Stimulated activated CD8-positive, alpha-beta memory T cell treated with anti-CD3 and anti-CD28 coated beads, Interleukin-2, amount 100 ng/mL, for 48 hours (primary cell): ENCODE measurements around the gene CHD1.

Source experiments
- DNase-seq, 2 donors: peaks; one replicate each; pipeline ENCODE4 v3.0.0-alpha.2; 2020; ENCODE audit warnings: low read depth in 2 of 2

Gene CHD1

DNA sequence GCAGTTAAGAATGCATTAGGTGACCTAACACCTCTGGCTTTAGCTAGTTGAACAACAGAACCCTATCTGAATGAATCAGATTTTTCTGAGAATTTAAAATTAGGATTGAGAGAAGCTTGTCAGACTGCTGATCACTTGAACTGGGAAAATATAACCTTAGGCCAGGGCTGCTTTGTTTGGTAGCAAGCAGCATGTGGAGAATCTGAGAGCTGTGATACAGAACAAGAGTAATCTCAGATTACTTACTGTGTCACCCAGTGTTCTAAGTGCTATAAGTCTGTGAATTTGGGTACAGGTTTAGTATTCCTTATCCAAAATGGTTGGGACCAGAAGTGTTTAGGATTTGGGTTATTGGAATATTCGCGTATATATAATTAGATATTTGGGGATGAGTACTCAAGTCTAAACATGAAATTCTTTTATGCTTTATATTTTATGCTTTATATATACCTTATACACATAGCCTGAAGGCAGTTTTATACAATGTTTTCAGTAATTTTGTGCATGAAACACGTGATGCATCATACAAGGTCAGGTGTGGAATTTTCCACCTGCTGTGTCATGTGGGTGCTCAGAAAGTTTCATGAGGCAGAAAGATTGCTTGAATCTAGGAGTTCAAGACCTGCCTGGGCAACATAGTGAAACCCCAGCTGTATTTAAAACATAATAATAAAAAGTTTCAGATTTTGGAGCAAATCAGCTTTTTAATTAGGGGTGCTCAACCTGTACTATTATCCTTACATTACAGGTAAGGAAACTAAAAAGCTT, 8.3 kb upstream of the CHD1 start:
- no peak for DNase-seq

DNA sequence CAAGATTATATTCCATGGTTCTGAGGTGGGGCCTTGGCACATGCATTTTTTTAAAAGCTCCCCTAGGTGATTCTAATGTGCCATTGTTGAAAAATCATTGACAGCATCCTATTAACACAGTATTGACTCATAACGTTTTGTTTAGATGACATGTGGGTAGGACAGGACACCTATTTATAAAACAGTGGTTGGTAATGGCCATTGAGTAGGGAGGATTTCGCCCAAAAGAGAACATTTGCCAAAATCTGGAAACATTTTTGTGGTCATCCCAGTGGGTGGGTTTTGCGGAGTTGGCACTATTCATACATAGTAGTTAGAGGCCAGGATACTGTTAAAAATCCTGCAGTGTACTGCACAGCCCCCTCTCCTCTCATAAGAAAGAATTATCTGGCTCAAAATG, 6.4 kb upstream of the CHD1 start:
- no peak for DNase-seq

DNA sequence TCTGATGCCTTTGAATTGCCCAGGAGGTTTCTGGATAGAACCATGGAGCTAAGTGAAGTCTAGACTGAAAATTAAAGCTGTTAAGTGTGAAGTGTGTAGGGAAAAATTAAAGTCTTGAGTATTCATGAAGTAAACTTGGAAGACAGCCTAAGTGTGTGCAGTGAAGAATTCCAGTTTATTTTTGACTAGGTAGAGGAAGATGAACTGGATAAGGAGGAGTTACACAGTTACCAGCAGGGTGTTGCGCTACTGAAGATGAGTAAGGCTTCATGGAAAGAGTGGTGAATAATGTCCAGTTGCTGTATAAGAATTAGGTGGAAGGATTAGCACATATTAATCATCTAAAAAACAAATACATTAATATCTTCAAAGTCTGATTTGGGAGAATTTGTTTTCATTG, 5.7 kb upstream of the CHD1 start:
- DNase-seq, result no peak

DNA sequence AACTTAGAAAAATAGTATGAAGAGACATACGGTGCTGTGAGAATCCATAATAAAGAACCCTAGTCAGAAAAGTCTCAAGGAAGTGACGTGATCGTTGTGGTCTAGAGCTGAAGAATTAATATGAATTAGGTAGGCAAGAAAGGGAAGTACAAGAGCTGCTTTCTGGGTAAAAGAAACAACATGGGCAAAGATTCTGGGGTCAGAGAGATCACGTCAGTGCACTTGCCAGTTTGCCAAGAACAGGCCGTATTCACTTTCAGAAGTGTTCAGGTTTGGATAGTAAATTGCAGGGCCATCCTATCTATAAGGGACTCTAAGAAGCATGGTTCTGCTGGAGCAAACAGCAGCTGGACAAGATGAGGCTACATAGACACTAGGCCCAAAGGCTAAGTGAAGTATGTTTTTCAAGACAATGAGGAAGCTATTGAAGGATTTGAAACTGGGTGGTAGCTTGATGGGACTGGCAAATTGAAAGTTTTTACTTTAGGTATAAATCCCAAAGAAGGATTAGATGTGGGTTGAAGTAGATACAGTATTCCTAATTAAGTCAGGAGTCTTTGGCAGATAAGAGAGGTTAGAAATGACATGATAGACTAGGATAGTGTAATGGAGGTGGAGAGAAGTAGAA, 4.8 kb upstream of the CHD1 start:
- DNase-seq, result no peak

DNA sequence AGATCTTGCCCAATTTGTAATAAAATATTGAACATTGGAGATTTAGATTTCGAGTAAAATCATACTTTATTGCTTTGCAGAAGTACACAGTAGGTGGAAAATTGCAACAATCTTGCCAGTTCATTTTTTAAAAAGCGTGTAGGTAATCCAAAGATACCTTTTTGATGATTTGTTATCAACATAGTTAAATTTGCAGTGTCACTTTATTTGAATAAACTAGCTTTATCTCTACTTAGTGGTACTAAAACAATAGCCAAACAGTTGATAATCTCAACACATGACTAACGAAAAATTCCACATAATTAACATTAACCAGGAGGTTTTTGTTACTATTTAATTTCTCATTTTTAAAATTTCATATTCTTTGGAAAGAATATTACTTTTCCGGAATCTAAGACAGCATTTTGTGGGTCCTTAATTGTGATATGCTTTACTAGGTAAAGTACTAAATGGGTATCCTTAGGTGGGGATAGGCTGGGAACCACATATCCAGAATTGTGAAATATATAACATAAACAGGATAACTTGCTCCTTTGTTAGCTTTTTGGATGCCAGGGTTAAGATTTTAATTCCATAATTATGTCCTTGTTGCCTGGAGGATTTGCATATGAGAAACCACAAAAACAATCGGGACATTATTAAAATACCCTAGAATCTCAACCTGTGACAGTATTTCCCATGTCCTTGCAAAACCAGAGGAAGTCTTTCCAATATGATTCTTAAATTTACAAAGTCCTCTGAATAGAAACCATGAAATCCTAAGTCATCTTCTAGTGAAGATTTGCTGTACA, 2.4 kb upstream of the CHD1 start:
- no peak for DNase-seq

DNA sequence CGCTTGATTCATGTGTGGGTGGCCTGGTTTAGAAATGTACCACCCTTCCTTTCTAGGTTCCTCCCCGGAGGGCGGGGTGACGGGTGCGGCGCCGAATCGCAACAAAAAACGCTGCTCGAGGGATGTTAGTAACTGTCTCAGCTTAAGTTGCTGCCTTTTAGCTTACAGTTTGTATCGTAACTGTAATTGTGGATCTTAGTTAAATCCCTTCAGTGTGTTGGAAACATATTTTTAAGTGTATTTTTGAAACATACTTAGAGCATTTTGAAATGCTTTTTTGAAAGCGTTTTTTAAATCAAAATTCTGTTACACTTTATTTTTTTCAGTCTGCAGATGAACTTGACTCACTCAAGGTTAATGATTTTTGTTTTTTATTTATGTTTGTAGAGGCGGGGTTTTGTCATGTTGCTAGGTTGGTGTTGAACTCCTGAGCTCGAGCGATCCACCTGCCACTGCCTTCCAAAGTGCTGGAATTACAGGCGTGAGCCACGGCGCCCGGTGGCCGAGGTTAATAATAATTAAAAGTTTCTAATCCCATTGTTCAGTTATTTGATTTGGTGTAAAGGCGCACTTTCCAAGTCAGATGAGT, 997 bp upstream of the CHD1 start:
- DNase-seq, result no peak

DNA sequence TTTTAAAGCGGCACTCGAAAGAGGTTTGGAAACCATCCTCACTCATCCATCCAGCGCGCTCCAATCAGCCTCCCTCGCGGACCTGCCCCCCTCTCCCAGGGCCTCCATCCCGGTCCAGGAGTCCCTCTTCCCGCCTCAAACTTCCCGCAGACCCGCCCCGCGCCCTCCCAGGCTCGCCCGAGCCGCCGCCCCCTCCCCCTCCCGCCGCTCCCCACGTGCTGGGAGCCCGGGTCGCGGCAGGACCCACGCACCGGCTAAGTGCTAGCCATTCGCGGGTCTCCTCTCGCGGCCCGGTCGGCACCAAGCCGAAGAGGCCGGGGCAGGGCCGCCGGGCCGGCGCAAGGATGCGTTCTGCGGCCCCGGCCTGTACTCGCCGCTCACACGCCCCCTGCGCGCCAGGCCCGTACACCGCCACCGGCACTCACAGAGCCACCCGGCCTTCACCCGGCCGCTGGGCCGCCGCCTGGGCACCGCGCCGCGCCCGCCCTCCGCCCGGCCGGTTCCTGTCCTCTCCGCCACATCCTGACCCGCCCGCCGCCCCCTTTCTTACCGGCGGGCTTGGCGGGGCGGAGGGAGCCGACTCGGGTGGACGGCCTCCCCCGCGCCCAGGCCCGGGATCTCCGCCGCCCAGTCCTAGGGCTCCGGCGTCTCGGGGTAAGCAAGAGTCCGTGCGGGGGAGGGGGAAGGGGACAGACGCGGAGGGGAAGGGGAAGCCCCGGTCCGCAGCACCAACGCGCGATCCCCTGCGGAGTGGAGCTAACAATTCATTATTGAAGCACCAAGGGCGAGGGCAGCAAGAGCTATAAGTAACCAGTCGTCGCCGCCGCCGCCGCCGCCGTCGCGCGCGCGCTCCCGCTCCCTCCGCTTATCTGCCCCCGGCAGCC, 576 bp downstream of the CHD1 start:
- DNase-seq, result peak; percentile 37 to 40

DNA sequence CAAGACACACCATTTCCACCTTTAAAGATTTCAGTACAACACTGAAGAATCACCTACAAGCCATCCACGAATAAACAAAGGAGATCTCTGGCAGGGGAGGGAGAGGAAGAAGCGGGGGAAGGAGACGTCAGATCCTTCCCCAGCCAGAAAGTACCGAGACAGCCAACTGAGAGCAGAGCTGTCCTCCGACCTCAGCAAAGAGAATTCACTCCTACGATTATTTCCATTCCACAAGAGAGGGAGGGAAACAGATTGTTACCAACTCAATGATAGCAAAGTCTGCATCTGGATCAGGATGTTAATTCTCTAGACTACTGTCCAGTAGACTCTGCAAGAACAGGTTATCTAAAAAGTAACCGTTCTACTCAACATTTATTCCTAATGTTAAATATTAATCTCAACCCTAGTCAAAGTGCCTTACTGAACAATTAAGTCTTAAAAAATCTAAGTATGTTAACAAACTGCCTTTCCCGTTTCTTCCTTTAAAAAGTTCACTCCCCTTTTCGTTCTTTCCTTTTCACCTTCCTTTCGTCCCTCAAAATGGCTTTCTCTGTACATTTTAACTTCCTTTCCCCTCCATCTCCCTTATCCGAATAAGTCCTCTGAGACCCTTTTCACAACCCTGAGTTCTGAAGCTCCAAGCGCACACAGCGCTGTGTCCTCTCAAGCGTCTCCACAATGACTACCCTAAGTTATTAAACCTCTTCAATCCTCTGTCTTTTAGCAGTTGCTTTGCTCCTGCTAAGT, 1.4 kb downstream of the CHD1 start:
- peak; percentile 27 for DNase-seq

DNA sequence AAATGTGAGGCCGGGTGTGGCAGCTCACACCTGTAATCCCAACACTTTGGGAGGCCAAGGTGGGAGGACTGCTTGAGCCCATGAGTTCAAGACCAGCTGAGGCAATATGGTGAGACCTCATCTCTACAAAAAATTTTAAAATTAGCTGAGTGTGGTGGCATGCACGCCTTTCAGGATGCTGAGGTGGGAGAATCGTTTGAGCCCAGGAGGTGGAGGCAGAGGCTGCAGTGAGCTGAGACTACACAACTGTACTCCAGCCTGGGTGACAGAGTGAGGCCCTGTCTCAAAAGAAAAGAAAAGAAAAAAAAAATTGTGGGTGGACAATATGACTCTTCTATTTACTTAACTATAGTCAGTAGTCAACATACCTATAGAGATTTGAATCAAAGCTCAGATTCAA, 4.8 kb downstream of the CHD1 start:
- no peak for DNase-seq

DNA sequence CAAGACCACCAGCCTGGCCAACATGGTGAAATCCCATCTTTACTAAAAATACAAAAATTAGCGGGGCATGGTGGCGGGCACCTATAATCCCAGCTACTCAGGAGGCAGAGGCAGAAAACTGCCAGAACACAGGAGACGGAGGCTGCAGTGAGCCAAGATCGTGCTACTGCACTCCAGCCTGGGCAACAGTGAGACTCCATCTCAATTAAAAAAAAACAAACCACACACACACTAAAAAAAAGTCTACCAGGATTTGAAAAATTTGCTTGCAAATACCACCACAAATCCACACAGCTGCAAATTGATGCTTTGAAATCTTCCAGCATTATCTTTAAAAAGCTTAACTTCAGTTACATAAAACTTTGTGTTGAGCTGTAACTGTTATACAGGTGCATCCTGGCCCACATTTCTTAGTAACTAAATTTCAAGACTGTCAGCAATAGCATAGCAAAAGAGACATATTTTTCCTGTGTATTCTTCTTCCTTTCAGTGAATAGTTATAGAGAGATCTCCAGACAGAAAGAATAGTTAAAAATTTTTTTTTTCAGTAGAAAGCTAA, 6.8 kb downstream of the CHD1 start:
- DNase-seq, result no peak

DNA sequence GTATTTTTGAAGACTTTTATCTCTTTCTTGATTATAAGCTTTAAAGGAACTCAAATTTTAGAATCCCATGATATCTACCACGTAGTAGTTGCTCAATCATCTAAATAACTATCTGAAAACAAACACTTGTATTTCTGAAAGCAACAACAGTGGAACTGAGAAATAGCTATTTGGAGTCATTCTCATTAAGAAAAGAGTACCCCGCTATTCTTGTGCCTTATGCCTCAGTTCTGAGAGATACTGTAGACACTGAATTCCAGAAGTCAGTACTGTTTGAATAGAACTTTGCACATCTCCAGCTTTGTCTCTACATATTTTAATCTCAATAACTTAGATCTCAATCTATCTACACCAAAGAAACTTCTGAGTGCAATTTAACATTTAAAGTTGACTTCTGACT, 11.4 kb downstream of the CHD1 start:
- no peak for DNase-seq

DNA sequence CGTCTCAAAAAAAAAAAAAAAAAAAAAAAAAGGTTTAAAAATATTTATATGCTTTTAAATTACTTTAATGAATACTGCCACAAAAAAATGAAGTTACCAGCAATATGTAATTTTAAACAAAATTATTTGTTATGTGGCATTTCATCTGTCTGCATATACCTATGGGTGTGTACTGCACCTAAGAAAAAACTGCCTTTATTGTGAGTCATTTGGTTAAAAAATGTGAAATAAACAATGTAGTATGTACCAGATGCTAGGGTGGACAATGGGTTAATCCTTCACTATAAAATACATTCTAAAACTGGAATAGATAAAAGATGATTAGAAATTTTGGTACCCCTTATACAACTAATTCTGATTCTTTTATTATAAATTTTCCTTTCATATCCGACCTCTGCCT, 12.3 kb downstream of the CHD1 start:
- no peak for DNase-seq

DNA sequence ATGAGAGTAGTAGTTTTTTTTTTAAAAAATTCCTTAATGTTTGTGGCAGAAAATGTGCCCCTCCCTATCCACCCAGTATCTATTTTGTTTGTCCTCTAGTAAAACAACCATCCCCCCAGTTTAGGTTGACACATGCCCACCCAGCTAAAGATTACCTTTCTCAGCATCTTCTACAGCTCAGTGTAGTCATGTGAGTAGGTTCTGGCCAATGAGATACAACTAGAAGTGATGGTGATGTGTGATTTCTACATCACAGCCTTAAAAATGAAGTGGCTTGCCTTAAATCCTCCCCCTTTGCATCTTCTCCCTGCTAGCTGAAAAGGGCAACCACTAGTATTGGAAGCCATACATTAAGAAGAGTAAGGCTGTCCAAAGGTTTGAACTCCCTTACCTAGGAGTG, 14.9 kb downstream of the CHD1 start:
- DNase-seq, result no peak

DNA sequence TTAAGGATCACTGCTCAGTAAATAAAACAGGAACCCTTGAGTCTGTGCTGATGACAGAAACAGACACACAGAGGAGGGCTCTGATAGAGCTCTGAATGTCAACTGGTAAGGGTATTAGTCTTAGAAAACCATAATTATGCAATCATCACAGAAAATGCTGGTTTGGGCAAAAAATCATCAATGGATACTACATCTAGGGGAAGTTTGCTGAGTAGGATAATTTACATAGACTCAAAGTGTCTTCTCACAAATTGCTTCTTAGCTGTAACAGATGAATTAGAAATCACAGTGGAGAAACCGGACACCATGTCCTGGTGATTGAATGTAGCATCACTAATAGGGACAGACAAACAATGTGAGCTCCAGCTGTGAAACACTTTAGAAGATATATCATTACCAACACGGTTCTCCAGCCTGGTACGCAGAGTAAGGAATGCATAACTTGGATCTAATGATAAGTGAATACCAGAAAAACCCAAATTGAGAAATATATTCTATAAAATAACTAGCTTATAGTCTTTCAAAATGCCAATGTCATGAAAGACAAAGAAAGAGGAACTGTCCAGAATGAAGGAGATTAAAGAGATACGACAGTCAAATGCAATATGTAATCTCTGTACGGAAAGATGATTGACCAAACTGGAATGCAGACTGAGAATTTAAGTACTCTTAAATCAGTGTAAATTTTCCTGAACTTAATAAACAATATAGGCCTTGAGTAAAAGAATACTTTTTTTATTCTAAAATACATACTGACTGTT, 17.3 kb downstream of the CHD1 start:
- no peak for DNase-seq

DNA sequence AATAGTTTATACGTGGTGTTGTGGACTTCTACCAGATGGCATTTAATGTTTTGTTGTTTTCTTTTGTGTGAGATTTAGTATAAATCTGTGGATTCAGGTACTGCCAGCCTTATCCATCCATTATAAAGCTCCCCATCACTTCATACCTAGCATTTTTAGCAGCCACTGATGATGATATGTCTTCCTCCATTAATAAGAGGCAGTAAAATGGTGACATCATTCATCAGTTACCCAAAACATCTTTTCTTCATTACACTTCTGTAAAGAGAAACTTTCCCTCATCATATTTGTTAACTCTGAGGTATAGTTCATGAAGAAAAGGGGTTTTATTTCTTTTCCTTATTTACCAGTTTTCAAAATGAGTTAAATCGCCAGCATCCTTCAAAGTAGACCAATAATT, 19.4 kb downstream of the CHD1 start:
- no peak for DNase-seq

DNA sequence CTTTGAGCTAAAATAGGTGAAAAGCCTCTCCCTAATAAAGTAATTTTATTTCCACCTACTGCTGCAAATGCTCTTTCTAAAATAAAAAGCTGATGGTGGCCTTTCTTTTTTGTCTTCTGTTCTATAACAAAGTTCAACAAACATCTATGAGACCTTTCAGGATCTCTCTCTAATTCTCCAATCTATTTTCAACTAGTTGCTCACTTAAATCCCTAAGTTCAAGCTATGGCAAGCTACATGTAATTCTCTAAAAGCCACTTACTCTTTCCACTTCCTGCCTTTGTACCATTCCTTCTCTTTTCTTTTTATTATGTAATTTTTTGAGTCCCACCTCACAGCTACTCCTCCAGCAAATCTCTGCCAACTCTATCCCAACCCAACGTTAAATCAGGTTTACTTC, 20.9 kb downstream of the CHD1 start:
- DNase-seq, result no peak

DNA sequence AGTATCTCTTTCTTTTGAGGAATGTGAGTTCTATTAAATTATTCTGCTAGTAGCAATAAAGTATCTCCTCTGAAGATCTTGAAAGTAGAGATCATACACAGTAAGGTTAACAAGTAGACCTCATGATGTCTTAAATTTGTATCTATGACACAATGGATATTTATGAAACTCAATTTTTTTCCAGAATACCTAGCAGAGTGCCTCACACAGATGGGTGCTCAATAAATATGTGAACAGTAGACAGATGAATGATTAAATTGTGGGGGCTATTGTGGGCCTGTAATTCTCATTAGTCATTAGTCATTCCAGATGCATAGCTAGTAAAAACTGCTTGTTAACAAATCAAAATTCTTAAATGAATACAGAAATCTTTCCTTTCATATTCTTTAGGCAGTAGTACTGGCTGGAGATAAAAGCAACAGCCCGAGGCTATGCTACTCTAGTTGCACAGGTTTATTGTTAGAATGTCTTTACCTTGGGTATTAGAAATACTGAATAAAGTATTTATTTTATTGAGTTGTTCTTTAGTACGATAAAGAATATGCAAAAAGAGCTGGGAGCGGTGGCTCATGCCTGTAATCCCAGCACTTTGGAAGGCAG, 22.0 kb downstream of the CHD1 start:
- no peak for DNase-seq

DNA sequence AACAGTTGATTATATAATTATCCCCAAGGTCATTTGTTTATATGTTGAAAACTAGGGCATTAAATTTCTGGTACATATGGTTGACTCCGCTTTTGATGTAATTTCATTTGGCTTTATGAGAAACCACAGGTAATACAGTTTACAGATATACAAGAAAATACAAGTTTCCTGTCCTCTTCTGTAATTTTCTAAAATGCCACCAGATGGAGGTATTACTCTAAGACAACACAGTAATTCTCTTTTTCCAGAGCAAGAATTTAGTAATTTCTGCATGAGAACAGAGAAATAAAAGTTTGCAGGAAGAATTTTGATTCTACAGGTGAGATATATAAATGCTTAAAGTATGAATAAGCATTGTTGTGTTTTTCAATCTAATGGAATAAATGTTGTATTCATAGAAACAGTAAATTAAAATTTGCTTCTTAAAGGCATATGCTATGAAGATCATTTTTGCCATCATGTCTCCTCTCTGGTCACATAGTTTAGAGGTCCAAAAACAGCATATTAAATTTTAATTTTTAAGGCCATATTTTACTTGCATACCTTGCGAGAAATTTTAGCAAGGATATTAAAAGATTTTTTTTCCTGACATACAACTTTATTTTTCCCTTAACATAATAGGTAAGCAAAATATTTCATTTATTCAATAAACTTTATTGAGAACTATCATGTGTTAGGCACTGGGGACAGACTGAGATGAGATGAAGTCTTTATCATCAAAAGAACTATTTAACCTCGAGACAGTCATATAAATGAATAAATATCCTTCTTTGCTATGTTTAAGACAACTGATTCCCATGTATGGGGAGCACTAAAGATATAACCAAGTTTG, 22.7 kb downstream of the CHD1 start:
- DNase-seq, result no peak
